GM18508 (cell line): ENCODE data around the gene SYVN1.

Experiments
- ATAC-seq: cut with Tn5 transposase; IDR thresholded peaks from one replicate; pipeline ENCODE4 v1.9.1; 2021; ENCODE audit warnings: moderate number of reproducible peaks; ENCODE audit not compliant: insufficient read depth, unreplicated experiment

Gene SYVN1

DNA sequence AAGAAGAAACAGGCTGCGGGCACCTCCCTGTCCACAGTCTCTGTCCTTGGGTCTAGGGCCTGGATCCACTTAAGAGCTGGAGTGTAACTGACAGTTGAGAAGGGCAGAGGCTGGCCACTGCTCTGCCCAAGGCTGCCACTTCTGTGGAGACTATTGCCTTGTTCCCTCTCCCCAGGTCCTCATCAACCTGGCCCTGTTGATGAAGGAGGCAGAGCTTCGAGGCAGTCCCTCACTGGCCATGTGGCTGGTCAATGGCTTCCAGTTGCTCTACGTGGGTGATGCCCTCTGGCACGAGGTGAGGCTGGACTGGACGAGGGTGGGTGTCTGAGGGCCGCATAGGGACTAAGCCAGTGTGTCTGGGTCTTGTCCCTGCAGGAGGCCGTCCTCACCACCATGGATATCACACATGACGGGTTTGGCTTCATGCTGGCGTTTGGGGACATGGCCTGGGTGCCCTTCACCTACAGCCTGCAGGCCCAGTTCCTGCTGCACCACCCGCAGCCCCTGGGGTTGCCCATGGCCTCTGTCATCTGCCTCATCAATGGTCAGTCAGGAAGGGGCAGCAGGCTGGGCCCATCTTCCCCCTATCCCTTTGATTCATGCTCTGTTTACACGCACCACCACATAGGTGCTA lies 19.7 kb downstream of the SYVN1 start:
- ATAC-seq = no peak

DNA sequence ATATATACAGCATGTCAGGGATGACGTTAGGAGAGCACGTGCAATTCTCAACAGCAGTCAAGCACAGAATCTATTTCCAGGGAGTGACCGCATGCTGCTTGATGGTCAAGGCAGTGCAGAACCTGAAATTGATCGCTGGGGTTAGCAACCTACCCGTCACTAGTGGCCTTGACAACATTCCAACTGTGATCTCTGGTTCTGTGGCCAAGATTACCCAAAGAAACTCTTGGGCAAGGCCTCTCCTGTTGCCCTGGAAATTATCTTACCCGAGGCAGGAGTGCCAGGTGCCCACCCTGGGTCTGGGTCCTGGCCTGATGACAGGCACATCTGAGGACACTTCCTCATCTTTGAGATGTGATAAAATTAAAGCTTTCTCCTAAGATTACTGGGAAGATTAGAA lies 20.5 kb downstream of the SYVN1 start:
- ATAC-seq = no peak

DNA sequence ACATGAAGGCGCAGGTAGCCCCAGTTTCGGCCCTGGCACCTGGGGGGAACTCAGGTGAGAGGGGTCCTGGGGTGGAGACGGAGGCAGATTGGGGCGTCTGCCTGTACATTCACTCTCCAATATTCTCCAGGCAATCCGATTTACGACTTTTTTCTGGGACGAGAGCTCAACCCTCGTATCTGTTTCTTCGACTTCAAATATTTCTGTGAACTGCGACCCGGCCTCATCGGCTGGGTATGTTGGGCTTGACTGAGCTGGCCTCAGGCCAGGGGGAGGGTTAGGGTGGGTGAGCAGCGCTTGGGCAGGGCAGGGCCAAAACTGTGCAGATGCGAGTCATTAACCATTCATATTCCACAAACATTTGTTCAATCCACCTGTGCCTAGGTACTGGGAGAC lies 21.0 kb downstream of the SYVN1 start:
- ATAC-seq = no peak

- no peak for ATAC-seq
Observed at GRCh38 chr11:65112546-65113360, 21.6 kb downstream of the SYVN1 start.

DNA sequence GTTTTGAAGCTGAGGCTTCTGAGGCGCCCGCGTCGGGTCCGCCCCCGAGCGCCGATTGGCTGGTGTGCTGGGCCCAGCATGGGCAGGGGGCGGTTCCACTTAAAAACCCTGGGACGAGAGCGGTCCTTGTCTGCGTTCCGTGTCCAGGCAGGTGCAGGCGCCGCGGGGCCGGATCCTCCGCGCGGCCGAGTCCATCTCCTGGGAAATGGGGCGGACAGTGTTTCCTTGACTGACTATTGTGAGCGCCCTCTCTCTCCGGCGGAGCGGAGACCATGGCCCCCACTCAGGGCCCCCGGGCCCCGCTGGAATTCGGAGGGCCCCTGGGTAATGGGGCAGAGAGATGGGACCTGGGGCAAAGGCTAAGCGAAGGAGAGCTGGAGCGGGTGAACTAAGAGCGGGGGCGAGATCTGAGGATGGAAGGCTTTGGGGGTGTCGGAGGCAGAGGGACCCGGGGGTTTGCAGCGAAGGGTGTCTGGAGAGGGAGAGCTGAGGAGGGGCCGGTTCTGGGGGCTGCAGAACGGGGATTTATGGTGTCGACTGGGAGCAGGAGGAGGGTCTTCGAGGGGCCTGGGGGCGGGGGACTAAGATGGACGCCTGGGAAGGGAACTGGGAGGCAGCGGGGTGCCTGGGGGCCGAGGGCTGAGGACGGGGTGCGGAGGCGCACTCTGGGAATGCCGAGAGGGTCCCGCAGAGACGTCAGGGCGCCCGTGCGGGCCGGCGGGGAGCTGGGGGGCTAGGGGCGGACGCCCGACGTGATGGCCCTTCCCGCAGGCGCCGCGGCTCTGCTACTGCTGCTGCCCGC lies 22.4 kb downstream of the SYVN1 start, which contains the start of gene TM7SF2:
Gene TM7SF2, plus strand, starts transcription at position 129 of the 802 bp plus-strand sequence. Its CDS starts 144 bp downstream, at position 273.
- no peak for ATAC-seq

- ATAC-seq = no peak
Observed at GRCh38 chr11:65111159-65111743, 23.1 kb downstream of the SYVN1 start.

- no peak for ATAC-seq
Observed at GRCh38 chr11:65110354-65110861, 23.9 kb downstream of the SYVN1 start.

GRCh38 chr11:65109231-65110198 lies 24.8 kb downstream of the SYVN1 start:
- ATAC-seq = no peak

DNA sequence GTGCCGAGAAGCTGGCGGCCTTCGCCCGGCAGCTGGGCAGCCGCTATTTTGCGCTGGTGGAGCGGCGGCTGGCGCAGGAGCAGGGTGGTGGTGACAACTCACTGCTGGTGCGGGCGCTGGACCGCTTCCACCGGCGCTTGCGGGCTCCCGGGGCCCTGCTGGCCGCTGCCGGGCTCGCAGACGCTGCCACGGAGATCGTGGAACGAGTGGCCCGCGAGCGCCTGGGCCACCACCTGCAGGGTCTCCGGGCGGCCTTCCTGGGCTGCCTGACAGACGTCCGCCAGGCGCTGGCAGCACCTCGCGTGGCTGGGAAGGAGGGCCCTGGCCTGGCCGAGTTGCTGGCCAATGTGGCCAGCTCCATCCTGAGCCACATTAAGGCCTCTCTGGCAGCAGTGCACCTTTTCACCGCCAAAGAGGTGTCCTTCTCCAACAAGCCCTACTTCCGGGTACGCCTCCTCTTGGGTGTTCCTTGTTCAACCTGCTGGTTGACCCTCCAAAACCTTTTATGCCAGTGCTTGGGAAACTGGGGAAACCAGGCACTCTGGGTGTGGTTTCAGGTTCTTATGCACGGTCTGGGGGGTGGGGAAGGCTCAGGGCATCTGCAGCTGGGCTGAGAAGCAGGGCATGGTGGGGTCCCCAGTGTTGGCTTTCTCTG lies 25.7 kb downstream of the SYVN1 start:
- no peak for ATAC-seq

- no peak for ATAC-seq
Observed at GRCh38 chr11:65107751-65108468, 26.4 kb downstream of the SYVN1 start.

DNA sequence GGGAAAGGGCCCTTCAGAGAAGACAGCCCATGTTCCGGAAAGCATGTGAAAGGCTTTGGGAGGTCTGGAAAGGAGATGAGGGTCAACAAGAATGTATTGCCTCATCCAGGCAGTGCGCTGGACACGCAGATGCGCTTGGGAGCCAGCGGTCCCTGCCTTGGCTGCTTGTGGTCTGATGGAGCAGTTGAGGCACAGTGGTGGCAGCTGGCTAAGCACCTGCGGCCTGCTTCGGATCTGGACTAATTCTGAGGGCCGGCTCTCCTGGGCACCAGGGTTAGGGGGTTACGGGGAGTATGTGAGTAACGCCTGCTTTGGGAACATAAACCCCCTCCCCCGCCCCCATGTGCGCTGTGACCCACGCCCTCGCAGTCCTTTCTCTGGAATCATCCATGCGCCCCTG lies 27.2 kb downstream of the SYVN1 start:
- no peak for ATAC-seq

- ATAC-seq = no peak
Observed at GRCh38 chr11:65104628-65105027, 29.7 kb downstream of the SYVN1 start.

- no peak for ATAC-seq
Observed at GRCh38 chr11:65103476-65103875, 30.8 kb downstream of the SYVN1 start.

GRCh38 chr11:65102142-65103095 lies 31.9 kb downstream of the SYVN1 start:
- ATAC-seq = no peak

DNA sequence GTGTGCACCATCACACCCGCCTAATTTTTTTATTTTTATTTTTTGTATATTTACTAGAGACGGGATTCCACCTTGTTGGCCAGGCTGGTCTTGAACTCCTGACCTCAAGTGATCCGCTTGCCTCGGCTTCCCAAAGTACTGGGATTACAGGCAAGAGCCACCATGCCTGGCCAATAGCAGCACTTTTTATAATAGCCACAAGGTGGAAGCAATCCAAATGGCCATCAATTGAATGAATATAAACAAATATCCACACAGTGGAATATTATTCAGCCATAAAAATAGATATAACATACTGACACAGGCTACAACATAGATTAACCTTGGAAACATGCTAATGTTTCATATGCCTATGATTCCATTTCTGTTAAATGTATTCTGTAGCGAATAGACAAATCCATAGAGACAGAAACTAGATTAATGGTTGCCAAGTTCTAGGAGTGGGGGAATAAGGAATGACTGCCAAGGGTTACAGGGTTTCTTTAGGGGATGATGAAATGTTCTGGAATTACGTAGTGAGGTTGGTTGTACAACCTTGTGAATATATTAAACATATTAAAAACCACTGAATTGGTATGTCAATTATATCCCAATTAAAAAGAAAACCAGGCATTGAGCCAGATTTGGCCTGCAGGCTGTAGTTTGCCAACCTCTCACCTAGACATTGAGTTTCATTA lies 33.5 kb downstream of the SYVN1 start:
- ATAC-seq = no peak

- no peak for ATAC-seq
Observed at GRCh38 chr11:65096926-65097325, 37.4 kb downstream of the SYVN1 start.
